HFFc6 (cell line): ENCODE data around the gene TMEM50B. TPM values are rescaled to one million over a fixed set of nuclear protein-coding genes. Genes with fewer than 3 reads are reported as not detected.
"Not testable (repeated sequence)": the region's sequence is repeated elsewhere in the genome, so short reads cannot be mapped to it uniquely, and the experiment has no call there.

Experiments
- DNase-seq: peaks from one replicate; pipeline ENCODE4 v3.0.0-alpha.2; 2018
- H3K27ac Mint-ChIP-seq: 2 replicates; pipeline ENCODE4 v1.8.0; 2020; ENCODE audit warnings: mild to moderate bottlenecking, mixed read lengths
- H3K27me3 Mint-ChIP-seq: 2 replicates; pipeline ENCODE4 v1.8.0; 2021; ENCODE audit warnings: mild to moderate bottlenecking, moderate library complexity, mixed read lengths; ENCODE audit not compliant: insufficient read depth
- H3K36me3 Mint-ChIP-seq: 2 replicates; pipeline ENCODE4 v1.8.0; 2021; ENCODE audit warnings: low read depth, mixed read lengths
- H3K4me1 Mint-ChIP-seq: 2 replicates; pipeline ENCODE4 v1.8.0; 2020; ENCODE audit warnings: low read depth, mixed read lengths
- H3K4me3 Mint-ChIP-seq: 2 replicates; pipeline ENCODE4 v1.8.0; 2020; ENCODE audit warnings: mild to moderate bottlenecking, moderate library complexity, mixed read lengths
- H3K9me3 Mint-ChIP-seq: 2 replicates; pipeline ENCODE4 v1.8.0; 2020; ENCODE audit warnings: mild to moderate bottlenecking, mixed read lengths
- CTCF ChIP-seq: fragments of 200-600 bp; sonication (generic); IDR thresholded peaks from 2 replicates; pipeline ENCODE4 v1.5.0; 2021; ENCODE audit warnings: antibody characterized with exemption, mild to moderate bottlenecking
- total RNA-seq, 6 experiments: library from RNA; stranded (reverse); fragmentation: NEBNext Ultra II Directional; extraction: Animal tissue kit (Norgen Biotek cat#: 25700); gene quantifications; 2 replicates in 1 of 6; 3 replicates in 5 of 6; pipeline ENCODE4 v1.2.3, GENCODE V29; 2021

Gene TMEM50B
- total RNA-seq, 6 experiments from 2014 or later: 22.9 to 30.3 (median 24.5) TPM

- peak; percentile 23 for DNase-seq
- H3K27me3 Mint-ChIP-seq: no peaks in the 10 kb centered on the region; the same call in 1 of the 2 replicates
- peaks cover 13% of the 10 kb centered on the region for H3K4me1 Mint-ChIP-seq
- no peaks in the 10 kb centered on the region for H3K36me3 Mint-ChIP-seq
- H3K27ac Mint-ChIP-seq: peak overlapping the region; percentile 13
- no peaks in the 10 kb centered on the region for H3K9me3 Mint-ChIP-seq
- TF ChIP-seq CTCF: no peak
- no peak overlapping the region for H3K4me3 Mint-ChIP-seq
Measured at GRCh38 chr21:33458861-33459260, 20.9 kb downstream of the TMEM50B start.

DNA sequence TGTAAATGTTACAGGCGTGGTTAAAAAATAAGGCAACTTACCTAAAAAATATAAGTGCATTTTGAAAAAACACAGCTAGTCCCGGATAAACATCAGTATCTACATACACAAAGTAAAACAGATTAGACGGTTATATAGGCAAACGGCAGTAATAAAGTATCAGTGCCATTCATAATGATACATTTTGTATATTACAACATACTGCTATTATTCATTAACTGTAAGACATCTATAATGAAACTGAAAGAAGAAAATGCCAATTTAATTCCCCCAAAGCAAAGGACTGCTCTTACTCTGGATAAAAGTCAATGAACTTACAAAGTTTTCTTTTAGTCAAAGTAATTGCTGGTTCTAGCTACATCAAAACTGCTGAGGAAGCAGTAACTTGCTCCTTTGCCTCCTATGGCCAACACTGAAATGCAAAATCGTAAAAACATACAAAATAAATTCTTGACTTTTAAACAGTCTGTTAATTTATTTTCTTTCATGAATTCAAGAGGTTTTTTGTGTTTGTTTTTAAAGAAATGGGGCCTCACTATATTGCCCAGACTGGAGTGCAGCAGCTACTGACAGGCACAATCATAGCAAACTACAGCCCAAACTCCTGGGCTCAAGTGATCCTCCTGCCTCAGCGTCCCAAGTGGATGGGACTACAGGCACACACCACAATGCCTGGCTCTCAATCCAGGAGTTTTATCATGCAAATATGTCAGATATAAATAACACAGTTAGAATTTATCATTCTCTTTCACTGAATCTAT is 23.9 kb downstream of the TMEM50B start:
- Mint-ChIP-seq H3K27me3 (no peaks in the 10 kb centered on the region; the same call in 1 of the 2 replicates), H3K27ac (no peak overlapping the region), H3K4me3 (no peak overlapping the region), H3K4me1 (peaks cover 33% of the 10 kb centered on the region), H3K9me3 (no peaks in the 10 kb centered on the region), H3K36me3 (no peaks in the 10 kb centered on the region)
- no peak for TF ChIP-seq CTCF
- DNase-seq: no peak

DNA sequence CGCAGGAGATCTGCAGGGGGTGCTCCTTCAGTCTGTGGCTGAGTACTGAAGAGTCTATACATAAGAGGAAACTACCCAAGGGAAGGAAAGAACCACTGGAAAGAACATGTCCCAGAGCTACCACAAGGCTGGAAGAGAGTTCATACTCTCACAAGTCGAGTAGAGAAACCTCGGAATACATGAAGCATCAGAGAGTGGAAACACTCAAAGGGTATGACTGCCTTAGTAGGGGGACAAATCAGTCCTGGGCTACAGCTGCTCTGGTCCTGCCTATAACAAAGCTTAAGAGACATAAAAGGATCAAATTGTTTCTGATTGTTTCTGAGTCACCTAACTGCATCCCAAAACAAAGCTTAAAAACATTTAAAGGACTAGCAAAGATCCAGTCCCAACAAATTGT is 27.4 kb downstream of the TMEM50B start:
- no peaks in the 10 kb centered on the region; the same call in 1 of the 2 replicates for H3K27me3 Mint-ChIP-seq
- no peaks in the 10 kb centered on the region for H3K9me3 Mint-ChIP-seq
- H3K4me3 Mint-ChIP-seq: peak overlapping the region; percentile 2; the same call in 1 of the 2 replicates
- no peaks in the 10 kb centered on the region for H3K36me3 Mint-ChIP-seq
- no peak for TF ChIP-seq CTCF
- peaks cover 23% of the 10 kb centered on the region for H3K4me1 Mint-ChIP-seq
- H3K27ac Mint-ChIP-seq: peak overlapping the region; percentile 58
- no peak for DNase-seq

GRCh38 chr21:33451634-33452071 is 28.1 kb downstream of the TMEM50B start:
- H3K4me1 Mint-ChIP-seq: peaks cover 23% of the 10 kb centered on the region
- DNase-seq: peak; percentile 32
- no peaks in the 10 kb centered on the region for H3K36me3 Mint-ChIP-seq
- peak overlapping the region; percentile 58 for H3K27ac Mint-ChIP-seq
- no peak overlapping the region for H3K4me3 Mint-ChIP-seq
- no peak for TF ChIP-seq CTCF
- no peaks in the 10 kb centered on the region; the same call in 1 of the 2 replicates for H3K27me3 Mint-ChIP-seq
- no peaks in the 10 kb centered on the region for H3K9me3 Mint-ChIP-seq

- TF ChIP-seq CTCF: no peak
- no peaks in the 10 kb centered on the region for H3K36me3 Mint-ChIP-seq
- no peak overlapping the region for H3K4me3 Mint-ChIP-seq
- no peaks in the 10 kb centered on the region for H3K9me3 Mint-ChIP-seq
- no peak for DNase-seq
- H3K27me3 Mint-ChIP-seq: no peaks in the 10 kb centered on the region; the same call in 1 of the 2 replicates
- peaks cover 28% of the 10 kb centered on the region for H3K4me1 Mint-ChIP-seq
- no peak overlapping the region for H3K27ac Mint-ChIP-seq
Measured at GRCh38 chr21:33449616-33450015, 30.2 kb downstream of the TMEM50B start.

GRCh38 chr21:33446620-33447019 is 33.2 kb downstream of the TMEM50B start:
- not testable (repeated sequence) for H3K9me3 Mint-ChIP-seq

More at GRCh38 chr21:33446620-33447019, 33.2 kb downstream of the TMEM50B start:
- H3K27me3 Mint-ChIP-seq, DNase-seq, H3K27ac Mint-ChIP-seq, H3K4me3 Mint-ChIP-seq, H3K36me3 Mint-ChIP-seq: not testable (repeated sequence)
- peaks cover 24% of the 10 kb centered on the region for H3K4me1 Mint-ChIP-seq
